ENCODE results near the gene TMCC2.

DNA sequence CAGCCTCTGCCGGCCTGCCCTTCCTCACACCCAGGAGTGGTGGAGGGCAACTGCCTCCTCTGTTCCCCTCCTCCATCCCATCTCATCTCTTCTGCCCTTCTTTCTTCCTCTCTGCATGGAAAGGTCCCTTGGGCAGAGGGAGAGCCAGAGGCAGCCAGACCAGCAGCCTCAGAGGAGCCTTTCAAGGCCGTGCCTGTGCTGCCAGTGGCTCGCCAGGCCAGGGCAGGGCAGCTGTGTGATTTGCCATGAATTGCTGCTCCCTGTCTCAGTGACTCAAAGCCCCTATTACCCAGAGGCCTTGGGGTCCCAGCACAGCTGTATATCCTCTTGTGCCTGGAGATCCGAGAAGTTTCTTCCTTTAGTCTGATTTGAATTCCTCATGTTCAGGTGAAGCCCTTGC lies 21.9 kb downstream of the TMCC2 start:
- TF ChIP-seq, protein P1, sequence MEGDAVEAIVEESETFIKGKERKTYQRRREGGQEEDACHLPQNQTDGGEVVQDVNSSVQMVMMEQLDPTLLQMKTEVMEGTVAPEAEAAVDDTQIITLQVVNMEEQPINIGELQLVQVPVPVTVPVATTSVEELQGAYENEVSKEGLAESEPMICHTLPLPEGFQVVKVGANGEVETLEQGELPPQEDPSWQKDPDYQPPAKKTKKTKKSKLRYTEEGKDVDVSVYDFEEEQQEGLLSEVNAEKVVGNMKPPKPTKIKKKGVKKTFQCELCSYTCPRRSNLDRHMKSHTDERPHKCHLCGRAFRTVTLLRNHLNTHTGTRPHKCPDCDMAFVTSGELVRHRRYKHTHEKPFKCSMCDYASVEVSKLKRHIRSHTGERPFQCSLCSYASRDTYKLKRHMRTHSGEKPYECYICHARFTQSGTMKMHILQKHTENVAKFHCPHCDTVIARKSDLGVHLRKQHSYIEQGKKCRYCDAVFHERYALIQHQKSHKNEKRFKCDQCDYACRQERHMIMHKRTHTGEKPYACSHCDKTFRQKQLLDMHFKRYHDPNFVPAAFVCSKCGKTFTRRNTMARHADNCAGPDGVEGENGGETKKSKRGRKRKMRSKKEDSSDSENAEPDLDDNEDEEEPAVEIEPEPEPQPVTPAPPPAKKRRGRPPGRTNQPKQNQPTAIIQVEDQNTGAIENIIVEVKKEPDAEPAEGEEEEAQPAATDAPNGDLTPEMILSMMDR (IDR thresholded peaks at IDR 0.05) = no peak
- no peak for TF ChIP-seq POLR2A (IDR thresholded peaks at IDR 0.05)

All from testis (tissue), 2 donors.